ENCODE measurements around the gene HAGH. TPM values are rescaled to one million over a fixed set of nuclear protein-coding genes. Genes with fewer than 3 reads are reported as not detected.
"Not testable (repeated sequence)": the region's sequence is repeated elsewhere in the genome, so short reads cannot be mapped to it uniquely, and the experiment has no call there.

Gene HAGH
- total RNA-seq = 83.7 and 87.3 TPM in 2 replicates

DNA sequence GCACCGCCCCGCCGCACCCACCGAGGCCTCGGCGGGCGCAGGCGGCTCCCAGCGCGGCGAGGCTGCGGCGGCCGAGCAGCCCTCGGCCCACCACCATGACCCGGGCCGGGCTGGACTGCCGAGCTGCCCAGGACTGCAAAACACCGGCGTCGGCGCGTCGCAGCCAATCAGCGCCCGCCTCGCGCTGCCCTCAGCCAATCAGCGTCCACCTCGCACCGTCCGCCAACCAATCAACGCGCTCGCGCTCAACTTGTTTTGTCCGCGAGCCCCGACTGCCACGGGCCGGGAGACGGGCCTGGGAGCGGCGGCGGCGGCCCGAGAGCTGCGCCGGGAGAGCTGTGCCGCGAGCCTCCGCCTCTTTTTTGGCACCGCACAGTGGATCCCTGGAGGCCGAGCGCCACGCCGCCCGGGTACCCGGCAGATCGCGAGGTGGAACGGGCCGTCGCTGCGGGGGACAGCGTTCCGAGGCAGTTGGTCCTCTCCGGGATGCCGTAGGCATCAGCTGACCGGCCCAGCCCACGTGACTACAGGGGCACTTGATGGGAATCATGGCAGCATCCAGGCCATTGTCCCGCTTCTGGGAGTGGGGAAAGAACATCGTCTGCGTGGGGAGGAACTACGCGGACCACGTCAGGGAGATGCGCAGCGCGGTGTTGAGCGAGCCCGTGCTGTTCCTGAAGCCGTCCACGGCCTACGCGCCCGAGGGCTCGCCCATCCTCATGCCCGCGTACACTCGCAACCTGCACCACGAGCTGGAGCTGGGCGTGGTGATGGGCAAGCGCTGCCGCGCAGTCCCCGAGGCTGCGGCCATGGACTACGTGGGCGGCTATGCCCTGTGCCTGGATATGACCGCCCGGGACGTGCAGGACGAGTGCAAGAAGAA lies at the start of gene HAGH, which contains the start of gene FAHD1:
HAGH (minus strand) TSS at position 135 of the 883 bp plus-strand sequence; CDS start at position 97, 38 bp downstream.
FAHD1 (plus strand) TSS at position 516 of the 883 bp plus-strand sequence; CDS start at position 549, 33 bp downstream.
- TF ChIP-seq, protein P1, sequence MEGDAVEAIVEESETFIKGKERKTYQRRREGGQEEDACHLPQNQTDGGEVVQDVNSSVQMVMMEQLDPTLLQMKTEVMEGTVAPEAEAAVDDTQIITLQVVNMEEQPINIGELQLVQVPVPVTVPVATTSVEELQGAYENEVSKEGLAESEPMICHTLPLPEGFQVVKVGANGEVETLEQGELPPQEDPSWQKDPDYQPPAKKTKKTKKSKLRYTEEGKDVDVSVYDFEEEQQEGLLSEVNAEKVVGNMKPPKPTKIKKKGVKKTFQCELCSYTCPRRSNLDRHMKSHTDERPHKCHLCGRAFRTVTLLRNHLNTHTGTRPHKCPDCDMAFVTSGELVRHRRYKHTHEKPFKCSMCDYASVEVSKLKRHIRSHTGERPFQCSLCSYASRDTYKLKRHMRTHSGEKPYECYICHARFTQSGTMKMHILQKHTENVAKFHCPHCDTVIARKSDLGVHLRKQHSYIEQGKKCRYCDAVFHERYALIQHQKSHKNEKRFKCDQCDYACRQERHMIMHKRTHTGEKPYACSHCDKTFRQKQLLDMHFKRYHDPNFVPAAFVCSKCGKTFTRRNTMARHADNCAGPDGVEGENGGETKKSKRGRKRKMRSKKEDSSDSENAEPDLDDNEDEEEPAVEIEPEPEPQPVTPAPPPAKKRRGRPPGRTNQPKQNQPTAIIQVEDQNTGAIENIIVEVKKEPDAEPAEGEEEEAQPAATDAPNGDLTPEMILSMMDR (conservative IDR thresholded peaks at IDR 0.05; ENCODE audit: low read depth, low read length) = no peak
- peak; percentile 56 for DNase-seq (ENCODE audit: low read depth)
- H3K4me3 ChIP-seq (ENCODE audit: low read depth, low read length) = peak within 1 kb of the TSS; percentile 84

DNA sequence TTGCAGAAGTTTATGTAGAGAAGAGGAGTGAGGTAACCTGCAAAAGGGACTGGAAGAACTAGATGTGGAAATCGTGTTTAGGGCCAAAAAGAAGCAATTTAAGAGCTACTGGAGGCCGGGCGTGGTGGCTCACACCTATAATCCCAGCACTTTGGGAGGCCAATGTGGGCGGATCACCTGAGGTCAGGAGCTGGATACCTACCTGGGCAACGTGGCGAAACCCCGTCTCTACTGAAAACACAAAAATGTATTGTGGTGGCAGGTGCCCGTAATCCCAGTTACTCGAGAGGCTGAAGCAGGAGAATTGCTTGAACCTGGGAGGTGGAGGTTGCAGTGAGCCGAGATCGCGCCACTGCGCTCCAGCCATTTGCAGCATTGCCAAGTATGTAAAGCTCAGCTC lies 49.4 kb upstream of the HAGH start:
- not testable (repeated sequence) for DNase-seq (ENCODE audit: low read depth); H3K4me3 ChIP-seq (ENCODE audit: low read depth, low read length)

DNA sequence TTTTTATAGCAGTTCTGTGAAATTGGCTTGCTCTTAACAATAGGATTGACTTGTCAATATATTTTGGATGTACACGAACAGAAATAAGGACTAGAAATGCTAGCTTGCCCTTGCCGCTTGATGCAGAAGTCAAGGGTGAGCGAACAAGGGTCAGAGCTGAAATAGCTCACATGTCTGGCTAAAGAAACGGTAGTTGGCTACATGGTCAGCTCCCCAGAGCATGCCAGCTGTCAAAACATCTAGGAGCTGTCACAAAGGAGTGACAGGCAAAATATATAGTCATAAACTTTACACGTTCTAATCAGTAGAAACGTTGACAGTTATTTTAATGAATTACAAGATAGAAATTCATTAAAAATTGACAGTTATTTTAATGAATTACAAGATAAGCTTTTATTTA lies 48.2 kb upstream of the HAGH start:
- no peak for DNase-seq (ENCODE audit: low read depth)
- TF ChIP-seq, protein P1 (conservative IDR thresholded peaks at IDR 0.05; ENCODE audit: low read depth, low read length) = no peak
- H3K4me3 ChIP-seq (ENCODE audit: low read depth, low read length) = no peak overlapping the region

DNA sequence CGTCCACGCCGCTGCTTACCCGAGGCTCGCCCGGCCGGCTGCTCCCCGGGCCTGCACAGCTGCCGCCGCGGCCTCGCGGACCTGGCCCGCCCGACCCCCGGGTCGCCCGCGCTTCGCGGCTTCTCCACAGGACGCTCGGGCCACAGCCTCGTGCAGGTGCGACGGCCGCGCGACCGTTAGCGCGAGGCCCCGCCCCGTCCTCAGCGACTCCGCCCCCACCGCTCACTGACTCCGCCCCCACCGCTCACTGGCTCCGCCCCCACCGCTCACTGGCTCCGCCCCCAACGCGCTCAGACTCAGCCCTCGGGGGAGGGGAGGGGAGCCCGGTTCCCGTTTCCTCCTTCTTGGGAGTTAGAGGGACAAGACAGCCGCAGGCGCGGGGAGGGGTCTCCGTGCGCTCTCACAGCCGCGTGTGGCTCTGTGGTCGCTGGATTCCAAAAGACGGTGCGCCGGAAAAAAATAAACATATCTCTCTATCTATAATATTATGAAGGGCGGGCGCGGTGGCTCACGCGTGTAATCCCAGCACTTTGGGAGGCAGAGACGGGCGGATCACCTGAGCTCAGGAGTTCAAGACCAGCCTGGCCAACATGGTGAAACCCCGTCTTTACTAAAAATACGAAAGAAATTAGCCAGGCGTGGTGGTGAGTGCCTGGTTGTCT lies 45.5 kb upstream of the HAGH start, which contains the start of gene MEIOB:
MEIOB (minus strand) TSS at position 191 of the 662 bp plus-strand sequence. CDS start 3,989 bp downstream, outside the sequence.
- peak within 1 kb of the TSS; percentile 41 for H3K4me3 ChIP-seq (ENCODE audit: low read depth, low read length)
- TF ChIP-seq, protein P1 (conservative IDR thresholded peaks at IDR 0.05; ENCODE audit: low read depth, low read length) = no peak
- no peak for DNase-seq (ENCODE audit: low read depth)

DNA sequence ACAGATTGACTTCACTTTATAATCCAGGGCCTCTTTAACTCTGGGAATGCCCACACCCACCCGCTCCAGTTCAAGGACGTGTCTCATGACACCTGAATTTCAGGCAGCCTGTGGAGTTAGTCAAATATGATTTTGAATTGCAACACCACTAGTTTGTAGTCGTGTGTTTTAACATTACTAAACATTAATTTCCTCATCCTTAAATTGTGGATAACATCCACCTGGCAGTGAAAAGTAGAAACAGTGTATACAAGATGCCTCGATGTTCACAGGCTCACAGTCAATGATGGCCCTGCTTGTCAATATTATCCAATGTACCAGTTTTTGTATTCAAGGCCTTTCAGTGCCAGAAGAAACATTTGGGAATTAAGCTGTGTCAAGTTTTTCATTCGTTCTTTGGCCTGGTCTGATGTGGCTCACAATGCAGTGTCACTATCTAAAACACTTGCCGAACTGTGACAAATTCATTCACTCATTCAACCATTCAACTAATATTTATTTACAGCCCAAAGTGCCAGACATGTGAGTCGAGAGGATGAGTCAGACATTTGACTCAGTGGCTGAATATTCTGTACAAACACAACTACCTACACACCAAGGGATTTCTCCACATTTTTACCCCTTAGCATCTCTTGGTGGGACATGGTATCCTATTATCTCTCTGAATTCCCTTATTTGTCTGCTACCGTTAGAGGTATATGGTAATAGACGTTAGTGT lies 43.9 kb upstream of the HAGH start:
- DNase-seq (ENCODE audit: low read depth) = peak; percentile 74
- no peak overlapping the region for H3K4me3 ChIP-seq (ENCODE audit: low read depth, low read length)
- TF ChIP-seq, protein P1 (conservative IDR thresholded peaks at IDR 0.05; ENCODE audit: low read depth, low read length) = no peak

DNA sequence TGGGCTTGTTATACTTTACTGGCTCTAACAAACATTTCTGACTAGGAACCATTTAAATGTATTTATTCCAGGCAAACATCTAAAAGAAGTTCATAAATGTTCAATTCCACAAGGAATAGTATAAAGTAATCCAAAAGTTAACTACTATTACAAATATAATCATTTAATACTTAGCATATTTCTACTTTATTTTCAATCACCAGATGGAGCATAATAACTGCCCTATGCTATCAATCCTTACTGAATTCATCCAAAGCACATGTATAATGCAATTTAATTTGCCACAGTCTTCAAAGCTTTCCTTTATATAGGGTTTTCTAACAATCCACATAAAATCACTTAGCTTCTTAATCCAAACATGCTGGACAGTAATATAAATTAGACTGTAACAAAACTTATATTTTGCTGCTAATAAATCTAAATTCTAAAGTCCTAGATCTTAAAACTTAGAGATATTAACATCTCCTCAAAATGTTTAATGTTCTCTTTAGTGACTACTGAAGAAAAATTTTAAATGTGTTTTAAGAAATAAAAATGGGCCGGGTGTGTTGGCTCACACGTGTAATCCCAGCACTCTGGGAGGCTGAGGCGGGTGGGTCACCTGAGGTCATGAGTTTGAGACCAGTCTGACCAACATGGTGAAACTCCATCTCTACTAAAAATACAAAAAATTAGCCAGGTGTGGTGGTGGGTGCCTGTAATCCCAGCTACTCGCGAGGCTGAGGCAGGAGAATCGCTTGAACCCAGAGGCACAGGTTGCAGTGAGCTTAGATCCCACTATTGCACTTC lies 39.5 kb upstream of the HAGH start:
- H3K4me3 ChIP-seq (ENCODE audit: low read depth, low read length) = no peak overlapping the region
- TF ChIP-seq, protein P1 (conservative IDR thresholded peaks at IDR 0.05; ENCODE audit: low read depth, low read length) = no peak
- no peak for DNase-seq (ENCODE audit: low read depth)
